HCT116 (cell line): ENCODE results near the gene DPEP3.

ENCODE experiments used
- CTCF ChIP-seq, 3 experiments: fragments of 200-600 bp in 1 of 3; sonication (generic) in 1 of 3; IDR thresholded peaks in 2 of 3; conservative IDR thresholded peaks in 1 of 3; 2 replicates each; pipeline ENCODE4 v1.5.1; 2012 to 2017; ENCODE audit warnings: low read depth in 2 of 3, low read length in 2 of 3, antibody characterized with exemption in 1 of 3, borderline replicate concordance in 1 of 3, control low read depth in 1 of 3, mild to moderate bottlenecking in 1 of 3, mixed read lengths in 1 of 3, mixed run types in 1 of 3, moderate library complexity in 1 of 3; ENCODE audit not compliant: insufficient read depth in 1 of 3
- REST ChIP-seq: IDR thresholded peaks from 2 replicates; pipeline ENCODE4 v1.6.1; 2012; ENCODE audit warnings: low read depth

- TF ChIP-seq CTCF (IDR thresholded peaks at IDR 0.05 in 2 of 3, conservative IDR thresholded peaks at IDR 0.05 in 1 of 3; ENCODE audit: borderline replicate concordance in 1 of 3, insufficient read depth in 1 of 3, low read depth in 2 of 3, low read length in 2 of 3) (no peak), REST (no peak)
Observed at GRCh38 chr16:67936124-67936879, 44.0 kb downstream of the DPEP3 start, which contains the start of gene PSMB10.
